HG03066 (cell line): ENCODE results near the gene SLC25A1.

Source experiments
- ATAC-seq: cut with Tn5 transposase; IDR thresholded peaks from one replicate; pipeline ENCODE4 v1.9.1; 2021; ENCODE audit warnings: low read depth; ENCODE audit not compliant: unreplicated experiment

The SLC25A1 gene

DNA sequence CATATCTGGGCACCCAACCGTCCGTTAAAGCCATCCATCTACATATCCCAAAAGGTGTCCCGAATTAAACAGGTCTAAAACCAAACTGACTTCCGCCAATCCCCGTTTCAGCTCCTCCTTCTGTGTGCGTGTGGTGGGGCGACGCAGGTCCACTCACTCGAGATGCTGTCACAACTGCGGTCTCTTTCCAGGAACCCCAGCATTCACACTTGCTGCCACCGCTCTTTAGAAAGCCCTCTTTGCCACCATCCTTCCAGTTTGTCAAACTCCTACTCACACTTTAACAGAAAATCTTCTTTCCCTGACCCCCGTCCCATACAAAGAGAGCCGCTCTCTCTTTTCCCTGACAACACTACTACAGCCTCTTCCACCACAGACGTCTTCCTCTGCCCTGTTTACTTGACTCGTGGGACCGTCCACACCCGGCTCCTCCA, 34.6 kb downstream of the SLC25A1 start:
- ATAC-seq: peak; percentile 12

DNA sequence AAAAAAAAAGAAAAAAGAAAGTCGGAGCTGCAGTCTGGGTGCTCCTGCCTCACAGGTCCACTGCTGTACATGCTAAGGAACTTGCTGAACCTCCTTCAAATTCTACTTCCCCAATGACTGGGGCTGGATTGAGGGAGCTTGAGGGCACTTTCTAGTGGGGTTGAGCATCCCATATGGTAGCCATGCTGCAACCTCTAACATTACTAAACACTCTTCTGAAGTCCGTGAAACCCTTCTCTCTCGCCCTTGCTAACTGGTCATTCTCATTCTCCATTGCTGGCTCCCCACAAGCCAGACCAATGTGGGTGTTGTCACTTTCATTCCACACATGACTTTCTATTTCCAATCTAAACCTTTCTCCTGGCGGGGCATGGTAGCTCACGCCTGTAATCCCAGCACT, 35.3 kb downstream of the SLC25A1 start:
- no peak for ATAC-seq

DNA sequence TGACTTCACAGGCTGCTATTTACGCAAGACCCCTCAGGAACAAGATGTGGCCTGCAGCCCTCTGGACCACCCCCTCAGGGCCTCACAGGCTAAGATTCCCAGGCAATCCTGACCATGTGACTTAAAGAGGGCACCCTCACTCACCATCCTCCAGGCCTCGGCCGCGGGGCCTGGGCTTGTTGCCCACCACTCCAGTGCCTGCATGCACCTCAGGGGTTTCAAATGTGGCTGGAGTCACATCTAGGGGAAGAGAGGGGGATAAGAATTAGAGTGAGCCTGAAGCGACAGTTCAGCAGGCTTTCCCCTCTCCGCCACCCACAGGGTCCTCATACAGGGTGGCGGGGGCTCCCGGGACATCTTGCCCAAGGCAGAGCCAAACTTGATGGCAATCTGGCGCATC, 36.1 kb downstream of the SLC25A1 start:
- no peak for ATAC-seq

DNA sequence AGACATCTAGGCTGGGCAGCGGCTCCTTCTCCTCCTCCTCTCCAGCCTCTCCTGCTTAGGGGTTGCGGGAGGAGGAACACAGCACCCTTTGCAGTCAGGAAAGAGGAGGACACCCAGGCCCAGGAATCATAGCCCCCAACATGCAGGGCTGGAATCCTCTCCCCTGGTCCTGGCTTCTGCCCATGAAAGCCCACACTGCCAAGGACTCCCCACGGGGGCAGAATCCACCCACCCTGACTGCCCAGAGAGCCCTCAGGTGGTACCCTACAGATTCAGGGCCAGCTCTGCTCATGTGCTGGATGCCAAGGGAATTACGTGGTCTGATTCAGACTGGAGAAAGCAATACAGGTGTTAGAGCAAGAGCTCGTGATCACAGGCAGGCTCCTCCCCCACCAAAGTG, 38.6 kb downstream of the SLC25A1 start:
- no peak for ATAC-seq

DNA sequence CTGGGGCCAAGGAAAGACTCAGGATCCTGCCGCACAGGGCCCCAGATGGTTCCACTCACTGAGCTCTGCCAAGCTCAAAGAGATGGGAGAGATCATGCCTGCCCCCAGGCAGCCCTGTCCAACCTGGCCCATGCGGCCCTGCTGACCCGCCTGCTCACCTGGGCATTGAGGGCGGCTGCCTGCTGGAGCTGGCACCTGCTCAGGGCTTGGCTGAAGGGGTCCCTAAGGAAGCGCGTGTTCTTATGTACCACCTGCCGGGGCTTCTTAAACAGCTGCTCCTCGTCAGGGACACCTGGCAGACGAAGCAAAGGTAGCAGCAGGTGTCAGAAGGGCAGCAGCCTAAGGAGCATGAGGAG, 39.6 kb downstream of the SLC25A1 start:
- ATAC-seq: no peak

DNA sequence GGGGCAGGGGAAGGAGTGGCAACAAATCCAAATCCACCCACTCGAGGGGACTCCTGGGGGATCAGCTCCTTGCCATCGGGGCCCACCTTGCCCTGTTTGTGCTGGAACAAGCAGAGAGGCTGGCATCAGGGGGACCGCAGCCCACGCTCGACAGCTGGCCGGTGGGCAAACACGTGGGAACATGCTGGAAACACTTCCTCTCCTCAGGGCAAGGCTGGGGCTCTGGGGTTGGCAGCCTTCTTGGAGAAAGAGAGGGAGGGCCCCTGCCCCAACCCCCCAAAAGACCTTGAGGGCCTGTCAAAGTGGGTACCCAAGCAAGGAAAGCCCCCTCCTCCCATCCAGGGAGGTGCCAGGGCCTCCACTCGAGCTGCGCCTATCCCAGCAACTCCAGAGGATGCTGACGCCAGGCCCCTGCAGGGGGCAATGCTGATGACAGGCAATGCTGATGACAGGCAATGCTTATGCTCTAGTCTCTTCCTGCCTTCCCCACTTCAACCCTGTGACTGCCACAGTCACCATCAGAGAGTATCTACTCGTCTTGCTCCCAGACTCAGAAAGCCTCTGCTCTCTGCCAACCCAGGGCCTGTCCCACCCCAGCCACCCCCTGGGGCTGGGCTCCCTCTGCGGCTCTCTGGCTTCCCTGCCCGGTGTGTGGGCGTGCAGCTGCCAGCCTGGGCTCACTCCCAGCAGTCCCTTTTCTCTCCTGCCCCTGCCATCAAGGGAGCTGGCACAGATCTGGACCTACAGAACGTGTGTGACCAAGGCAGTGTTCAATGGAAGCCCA, 40.1 kb downstream of the SLC25A1 start:
- no peak for ATAC-seq

DNA sequence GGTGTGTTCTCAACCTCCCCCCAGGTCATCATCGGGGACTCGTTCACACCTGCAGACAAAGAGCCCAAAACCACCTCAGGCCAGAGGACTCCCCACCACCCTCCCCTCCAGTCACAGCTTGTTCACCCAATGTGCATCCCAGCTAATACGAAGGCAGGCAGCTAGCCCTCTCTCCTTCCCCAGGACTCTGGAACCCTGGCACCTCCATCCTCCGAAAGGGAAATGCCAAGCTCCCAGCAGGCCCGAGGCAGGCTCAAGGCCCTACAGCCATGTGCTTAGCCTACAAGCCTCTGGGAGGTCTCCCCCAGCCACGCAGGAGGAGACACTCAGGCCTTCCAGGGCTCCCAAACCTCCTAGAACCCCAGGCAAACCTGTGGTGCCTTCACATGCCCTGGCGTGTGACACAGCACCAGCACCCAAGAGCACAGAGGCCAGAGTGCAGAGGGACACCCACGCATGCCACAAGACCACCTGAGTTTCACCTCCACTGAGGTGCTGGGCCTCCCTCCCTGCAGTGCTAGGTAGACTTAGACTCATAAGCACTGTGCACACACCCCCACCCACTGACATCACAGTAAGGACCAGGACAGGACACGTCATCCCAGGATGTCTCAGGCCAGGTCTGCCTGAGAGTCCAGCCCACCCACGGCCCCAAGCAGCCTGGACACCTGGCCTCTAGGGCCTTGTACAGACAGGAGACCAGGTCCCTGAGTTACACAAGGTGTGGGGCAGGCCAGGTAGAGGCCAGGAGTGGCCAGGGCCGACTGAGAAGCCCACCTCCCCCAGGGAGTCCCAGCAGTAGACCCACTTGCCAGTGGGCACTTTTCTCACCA, 40.9 kb downstream of the SLC25A1 start:
- no peak for ATAC-seq

DNA sequence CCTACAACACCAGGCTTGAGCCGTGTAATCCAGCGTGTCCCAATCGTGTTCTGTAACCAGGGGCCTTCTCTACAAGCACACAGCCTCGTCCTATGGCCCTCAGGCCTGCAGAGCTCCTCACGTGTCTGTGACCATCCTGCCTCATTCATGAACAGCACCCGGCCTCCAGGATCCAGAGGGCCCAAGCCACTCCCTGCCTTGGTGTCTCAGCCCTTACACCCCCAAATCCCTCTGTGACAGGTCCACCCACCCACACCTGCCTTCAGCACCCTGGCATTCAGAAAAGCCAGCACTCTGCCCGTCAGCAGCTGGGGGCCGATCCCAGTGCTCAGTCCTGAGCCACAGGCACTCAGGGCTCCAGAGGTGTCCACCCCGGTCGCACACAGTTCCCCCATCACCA, 41.6 kb downstream of the SLC25A1 start:
- no peak for ATAC-seq

DNA sequence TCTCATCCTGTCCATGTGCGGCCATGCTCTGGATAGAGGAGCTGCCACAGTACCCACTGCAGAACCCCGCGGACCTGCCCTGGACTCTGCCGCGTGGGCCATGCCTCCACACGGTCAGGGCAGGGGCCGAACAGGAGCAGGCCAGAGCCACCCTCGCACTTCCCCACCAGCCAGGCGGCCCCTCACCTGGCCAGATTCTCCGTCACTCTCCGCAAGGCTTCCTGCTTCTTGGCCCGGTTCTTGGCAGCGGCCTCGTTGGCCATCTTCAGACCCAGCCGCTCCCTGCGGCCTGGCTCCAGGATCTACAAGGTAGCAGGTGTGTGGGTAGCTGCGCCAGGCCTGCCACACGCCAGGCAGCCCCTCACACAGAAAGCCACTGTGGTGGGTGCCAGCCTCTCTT, 43.7 kb downstream of the SLC25A1 start:
- no peak for ATAC-seq

DNA sequence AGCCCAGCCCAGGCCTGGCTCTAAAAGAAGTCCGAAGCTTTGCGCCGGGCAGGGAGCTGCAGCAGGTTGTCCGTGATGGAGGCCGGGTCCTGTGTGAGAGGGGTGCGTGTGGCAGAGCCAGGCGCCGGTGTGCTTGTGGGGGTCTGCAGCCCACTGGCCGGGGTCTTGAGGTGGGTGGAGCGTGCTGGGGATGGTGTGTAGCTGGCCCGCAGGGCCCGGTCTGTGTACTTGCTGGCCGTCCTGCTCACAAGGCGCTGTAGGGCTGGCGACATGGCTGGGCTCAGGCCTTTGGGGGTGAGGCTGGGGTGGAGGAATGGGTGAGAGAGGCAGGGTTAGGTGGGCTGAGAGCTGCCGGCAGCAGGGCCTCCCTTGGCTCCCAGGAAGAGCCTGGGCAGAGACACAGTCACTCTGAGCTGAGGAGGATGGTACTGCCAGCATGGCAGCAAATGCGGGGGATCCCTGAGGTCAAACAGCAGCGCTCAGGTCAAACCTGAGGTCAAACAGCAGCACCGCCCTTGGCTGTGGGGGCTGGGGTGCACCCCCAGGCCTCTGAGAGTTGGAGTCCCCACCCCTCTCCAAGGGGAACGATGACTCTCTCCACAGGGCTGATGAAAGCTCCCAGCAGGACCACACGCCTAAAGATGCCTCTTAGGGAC, 44.2 kb downstream of the SLC25A1 start:
- no peak for ATAC-seq

DNA sequence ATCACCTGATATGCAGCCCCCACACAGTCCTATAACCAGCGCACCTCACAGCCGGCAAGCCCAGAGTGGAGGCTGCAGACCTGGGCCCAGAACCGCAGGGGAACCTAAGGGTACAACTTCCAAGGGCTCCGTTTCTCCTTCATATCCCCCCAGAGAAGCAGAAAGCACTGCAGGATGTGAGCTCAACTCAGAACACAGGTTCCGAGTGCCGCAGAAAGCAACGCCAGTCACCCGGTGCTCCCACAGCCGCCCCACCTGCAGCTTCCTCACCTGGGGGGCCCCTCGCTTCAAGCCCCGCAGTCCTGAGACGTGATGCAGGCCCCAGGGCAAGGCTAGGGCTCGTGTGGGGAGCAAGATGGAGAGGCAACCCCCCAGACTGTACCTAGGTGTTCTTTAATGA, 45.0 kb downstream of the SLC25A1 start:
- ATAC-seq: no peak

DNA sequence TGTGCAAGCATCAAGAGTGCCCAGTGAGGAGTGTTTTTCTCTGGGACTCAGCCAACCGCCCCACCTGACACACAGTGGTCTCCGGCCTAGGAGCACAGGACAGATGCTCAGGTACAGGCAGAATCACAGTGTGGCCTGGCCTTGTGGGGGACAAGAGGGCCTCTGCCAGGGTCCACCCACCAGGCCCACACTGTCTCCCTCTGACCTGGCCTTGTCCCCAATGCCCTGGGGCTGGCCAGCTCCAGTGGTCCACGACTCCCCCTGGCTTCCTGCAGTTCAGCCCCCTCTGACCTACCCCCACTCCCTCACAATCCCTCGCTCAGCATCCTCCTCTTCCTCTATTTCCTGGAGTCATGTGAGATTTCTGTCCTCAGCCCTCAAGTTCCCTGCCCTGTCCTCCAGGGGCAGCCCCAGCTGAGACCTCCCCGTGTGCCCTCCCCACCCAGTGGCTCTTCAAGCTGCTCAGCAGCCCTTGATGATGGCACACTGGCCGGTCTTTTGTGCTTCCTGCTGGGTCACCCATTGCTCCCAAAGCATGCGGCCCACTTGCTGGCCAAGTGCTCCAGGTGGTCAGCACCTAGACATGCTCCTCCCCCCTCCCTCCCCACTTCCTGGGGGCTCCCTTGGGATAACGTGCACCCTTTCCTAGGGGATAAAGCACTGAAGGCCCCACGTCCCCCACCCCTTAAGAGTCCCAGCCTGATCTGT, 45.7 kb downstream of the SLC25A1 start:
- no peak for ATAC-seq

DNA sequence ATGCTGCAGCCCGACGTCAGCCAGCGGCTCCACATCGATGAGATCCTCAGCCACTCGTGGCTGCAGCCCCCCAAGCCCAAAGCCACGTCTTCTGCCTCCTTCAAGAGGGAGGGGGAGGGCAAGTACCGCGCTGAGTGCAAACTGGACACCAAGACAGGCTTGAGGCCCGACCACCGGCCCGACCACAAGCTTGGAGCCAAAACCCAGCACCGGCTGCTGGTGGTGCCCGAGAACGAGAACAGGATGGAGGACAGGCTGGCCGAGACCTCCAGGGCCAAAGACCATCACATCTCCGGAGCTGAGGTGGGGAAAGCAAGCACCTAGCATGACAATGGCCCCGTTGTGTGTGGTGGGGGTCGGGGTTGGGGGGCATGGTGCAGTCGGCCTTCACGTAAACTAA, 46.4 kb downstream of the SLC25A1 start:
- no peak for ATAC-seq

DNA sequence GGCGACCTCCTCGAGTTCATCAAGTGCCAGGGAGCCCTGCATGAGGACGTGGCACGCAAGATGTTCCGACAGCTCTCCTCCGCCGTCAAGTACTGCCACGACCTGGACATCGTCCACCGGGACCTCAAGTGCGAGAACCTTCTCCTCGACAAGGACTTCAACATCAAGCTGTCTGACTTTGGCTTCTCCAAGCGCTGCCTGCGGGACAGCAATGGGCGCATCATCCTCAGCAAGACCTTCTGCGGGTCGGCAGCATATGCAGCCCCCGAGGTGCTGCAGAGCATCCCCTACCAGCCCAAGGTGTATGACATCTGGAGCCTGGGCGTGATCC, 46.9 kb downstream of the SLC25A1 start:
- no peak for ATAC-seq

DNA sequence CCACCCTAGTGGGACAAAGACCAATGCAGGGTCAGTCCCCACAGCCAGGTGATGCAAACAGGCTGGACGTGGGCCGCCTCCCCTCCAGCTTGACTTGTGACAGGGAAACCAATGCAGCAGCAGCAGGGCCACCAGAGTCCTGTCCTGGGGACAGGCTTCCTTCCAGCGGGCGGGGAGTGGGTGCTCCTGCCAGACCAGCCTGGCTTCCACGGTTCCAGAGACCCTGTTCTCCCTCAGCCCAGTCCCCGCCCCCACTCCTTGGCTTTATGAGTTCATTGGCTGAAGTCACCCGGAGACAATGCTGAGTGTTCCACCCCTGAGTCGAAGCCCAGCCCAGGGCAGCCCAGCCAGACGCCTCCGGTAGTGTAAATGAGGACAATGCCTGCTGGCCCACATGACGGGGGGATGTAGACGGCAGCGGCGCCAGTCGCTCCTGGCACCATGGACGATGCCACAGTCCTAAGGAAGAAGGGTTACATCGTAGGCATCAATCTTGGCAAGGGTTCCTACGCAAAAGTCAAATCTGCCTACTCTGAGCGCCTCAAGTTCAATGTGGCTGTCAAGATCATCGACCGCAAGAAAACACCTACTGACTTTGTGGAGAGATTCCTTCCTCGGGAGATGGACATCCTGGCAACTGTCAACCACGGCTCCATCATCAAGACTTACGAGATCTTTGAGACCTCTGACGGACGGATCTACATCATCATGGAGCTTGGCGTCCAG, 47.4 kb downstream of the SLC25A1 start, which contains the start of gene TSSK2:
Gene TSSK2, plus strand, starts transcription at position 350 of the 726 bp plus-strand sequence. Its CDS starts 92 bp downstream, at position 442.
- no peak for ATAC-seq

DNA sequence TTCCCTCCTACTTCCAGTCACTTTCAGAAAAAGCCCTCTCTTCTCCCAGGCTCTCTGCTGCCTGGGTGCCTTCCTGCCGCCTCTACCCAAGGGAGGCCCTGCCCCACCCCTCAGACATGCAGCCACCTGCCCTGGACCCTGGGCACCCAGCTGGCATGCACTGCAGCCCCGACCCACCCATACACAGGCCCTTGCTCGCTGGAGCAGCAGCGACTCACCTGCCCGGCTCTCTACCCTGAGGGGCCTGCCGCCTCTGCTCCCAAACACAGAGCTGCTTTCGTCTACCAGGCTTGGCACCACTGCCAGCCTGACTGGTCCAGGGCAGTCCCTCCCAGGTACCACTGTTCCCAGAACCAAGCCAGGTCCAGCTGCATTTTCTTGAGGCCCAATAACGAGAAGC, 48.7 kb downstream of the SLC25A1 start:
- ATAC-seq: no peak

DNA sequence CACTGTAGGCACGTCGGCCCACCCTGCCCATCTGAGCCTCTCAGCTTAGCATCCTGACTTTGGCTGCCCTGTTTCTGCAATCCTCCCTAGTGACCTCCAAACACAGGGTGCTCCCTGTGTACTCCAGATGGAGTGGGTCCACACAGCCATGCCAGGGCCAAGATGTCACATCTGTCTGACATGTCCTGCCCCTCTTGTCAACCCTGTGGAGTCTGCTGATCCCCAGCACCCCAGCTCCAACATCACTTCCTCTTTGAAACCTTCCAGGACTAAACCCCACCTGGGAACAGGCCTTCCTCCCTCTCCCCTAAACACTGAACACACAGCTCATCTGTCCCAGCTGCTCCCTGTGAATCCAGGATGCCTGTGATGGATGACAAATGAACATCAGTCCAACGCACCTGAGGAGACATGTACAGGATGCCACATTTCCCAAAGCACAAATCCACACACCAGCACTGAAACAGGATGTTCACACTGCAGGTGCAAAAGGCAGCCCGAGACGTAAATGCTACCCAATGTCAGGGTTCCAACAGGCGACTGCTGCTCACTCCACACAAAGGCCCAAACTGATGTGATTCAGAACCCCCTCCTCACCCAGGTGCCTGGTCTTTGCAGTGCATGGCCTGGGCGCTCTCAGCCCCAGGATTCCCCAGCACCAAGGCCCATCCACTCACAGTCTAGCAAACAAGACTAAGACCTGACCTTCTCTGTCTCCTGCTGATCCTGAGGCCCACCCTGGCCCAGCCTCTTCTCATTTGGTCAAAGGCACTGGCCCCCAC, 49.4 kb downstream of the SLC25A1 start:
- ATAC-seq: no peak

DNA sequence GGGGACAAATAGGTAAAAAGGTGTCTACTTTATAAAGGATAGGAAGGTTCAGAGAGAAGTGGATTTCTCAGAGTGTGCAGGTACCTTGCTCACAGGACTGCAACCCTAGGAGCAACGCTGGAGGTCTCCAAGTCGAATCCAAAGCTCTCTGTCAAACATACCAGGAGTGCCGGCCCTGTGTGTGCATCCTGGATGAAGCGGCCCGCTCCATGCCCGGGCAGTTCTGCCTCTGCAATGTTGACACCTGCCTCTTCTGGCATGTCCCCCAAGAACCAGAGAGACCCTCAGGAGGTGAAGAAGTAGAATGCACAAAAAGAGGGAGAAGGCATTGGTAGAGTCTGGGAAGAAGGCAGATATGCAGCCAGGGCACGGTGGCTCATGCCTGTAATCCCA, 50.5 kb downstream of the SLC25A1 start:
- no peak for ATAC-seq

DNA sequence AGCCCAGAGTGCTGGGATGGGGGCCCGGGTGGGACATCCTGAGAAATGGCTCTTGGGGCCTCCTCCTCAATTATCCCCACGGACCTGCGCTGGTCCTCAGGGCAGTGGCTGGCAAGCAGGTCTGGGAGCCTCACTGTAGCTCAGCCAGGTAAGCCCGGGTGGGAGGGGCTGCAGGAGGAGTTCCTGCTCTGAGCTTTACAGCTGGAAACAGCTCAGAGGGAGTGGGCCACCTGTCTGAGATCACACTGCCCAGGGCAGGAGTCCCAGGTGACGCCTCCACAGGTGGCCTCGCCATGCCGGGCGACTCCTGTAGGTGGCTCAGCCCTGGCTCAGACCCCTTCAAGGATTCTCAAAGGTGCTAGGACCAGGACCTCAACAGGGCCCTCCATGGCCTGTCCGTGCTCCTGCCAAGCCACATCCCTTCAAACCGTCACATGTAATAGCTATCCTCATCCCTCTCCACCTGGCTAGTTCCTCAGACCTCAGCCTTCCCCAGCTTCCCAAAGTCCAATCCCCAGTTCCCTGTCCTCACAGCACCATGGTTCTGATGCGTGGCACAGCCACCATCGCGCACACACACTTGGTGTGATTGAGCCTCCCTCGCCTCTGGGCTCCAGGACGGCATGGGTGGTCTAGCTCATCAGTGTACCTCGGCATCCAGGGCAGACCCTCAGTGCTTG, 51.1 kb downstream of the SLC25A1 start:
- no peak for ATAC-seq
